Non-pigmented ciliary epithelial cell (primary cell): Measurements from ENCODE around the gene SPATA25.
A peak's percentile ranks its signal among the peaks of the same experiment; 100 is the strongest.
"Not testable (repeated sequence)": the region's sequence is repeated elsewhere in the genome, so short reads cannot be mapped to it uniquely, and the experiment has no call there.

Experiments used
- DNase-seq: peaks from one replicate; pipeline ENCODE4 v3.0.0-alpha.2; 2010; ENCODE audit warnings: low read depth

Gene SPATA25, protein sequence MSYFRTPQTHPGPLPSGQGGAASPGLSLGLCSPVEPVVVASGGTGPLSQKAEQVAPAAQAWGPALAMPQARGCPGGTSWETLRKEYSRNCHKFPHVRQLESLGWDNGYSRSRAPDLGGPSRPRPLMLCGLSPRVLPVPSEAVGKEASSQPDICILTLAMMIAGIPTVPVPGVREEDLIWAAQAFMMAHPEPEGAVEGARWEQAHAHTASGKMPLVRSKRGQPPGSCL

DNA sequence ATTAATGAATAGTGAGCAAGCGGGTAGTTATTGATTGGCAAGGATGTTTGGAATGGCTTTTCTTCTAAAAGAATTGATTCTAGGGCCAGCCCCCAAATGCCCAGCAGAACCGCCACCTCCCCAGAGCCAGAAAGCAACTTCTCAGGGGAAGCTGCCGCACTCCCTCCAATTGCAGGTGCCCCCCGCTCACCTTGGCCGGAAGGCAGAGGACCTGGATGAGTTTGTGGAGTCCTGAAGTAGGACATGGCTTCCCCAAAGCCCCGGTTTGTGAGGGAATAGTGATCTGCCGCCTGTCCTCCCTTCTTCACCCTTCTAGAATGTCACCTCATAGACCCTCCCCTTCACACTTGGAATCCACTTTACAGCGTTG is at the start of gene SPATA25:
Gene SPATA25, minus strand, starts transcription at position 277 of the 370 bp plus-strand sequence. Its CDS starts 32 bp downstream, at position 245.
- DNase-seq: no peak

DNA sequence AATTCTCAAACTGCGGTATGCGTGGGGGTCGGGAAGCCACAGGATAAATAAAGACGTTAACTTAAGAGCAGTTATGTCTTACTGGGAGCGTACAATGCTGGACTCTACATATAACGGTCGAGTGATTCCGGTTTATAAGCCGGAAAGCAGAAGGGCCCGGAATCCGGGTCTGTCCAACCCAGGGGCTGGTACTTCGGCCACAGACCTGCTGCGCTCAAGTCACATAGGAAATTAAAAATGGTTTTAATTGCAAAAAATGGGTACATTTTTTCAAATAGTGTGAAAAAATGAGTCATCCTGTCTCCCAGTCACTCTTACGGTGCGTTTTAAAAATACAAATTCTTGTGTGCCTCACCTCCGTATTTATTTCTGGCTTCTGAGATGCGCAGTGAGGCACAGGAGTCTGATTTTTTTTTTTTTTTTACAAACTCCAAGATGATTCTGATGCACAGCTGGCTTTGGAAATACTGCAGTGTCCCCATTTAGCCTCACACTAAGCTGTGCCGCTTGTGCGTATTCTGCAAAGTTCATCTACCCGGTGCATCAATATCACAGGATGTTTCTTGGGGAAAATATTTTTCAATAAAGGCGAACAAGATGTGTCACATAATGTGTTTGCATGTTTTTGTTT is 48.1 kb upstream of the SPATA25 start:
- DNase-seq: no peak

DNA sequence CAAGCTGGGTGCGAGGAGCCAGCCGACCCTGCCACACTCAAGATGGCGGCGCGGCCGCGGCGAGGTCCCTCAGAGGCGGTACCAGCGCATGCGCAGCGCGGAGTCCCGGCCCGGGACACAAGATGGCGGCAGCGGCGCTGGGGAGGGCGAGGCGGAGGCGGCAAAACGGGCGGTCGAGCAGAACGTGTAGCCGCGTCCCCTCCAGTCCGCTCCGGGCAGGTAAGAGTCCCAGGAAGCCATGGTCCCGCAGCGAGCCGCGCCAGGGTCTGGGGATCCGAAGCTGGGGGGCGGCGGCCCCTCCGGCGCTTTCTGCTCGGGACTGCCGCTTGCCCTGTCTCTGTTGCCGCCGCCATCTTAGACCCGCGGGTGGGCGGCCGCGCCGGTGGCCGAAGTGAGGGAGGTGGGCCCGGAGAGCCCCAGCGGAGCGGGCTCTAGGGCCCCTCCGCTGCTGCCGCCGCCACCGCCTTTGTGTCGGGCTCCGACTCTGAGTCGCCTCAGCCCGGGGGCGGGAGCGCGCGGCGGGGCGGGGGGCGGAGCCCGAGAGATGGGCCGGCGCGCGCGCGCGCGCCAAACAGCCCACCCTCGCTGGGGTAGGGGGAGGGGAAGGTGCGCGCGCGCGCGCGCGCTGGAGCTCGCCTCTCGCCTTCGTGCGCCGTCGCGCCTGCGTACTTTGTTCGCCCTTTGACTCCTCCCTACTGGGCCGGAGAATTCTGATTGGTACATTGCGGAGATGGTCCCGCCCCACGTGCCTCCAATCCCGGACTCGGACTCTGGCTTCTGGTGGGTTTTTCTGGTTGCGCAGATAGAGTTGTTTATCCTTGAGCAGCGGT is 47.4 kb upstream of the SPATA25 start, which contains the start of gene PCIF1:
Gene PCIF1, plus strand, starts transcription at position 98 of the 830 bp plus-strand sequence. CDS start 4,317 bp downstream, outside the sequence.
- peak; percentile 84 for DNase-seq

DNA sequence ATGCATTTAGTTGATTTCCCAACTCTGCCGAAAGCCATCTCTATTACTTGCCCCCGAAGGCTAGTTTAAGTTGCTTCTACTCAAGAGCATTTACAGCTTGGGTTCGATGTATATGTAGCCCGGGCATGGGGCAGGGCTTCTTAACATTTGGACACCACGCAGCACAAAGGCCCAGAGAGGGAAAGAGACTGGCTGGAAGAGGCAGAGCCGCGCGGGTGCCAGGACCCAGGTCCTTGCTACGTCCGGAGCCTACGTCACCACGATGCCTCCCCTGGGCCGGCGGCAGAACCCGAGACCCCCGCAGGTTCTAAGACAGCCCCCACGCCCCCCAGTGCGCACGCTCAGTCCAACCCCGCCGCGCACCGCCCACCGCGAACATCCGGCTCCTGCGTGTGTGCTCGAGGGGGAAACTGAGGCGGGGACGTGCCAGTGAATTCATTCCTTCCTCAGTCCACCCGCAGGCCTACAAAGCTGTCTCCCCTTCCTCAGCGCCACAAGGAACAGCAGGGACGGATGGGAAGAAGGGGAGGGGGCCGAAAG is 46.7 kb upstream of the SPATA25 start:
- DNase-seq: no peak

DNA sequence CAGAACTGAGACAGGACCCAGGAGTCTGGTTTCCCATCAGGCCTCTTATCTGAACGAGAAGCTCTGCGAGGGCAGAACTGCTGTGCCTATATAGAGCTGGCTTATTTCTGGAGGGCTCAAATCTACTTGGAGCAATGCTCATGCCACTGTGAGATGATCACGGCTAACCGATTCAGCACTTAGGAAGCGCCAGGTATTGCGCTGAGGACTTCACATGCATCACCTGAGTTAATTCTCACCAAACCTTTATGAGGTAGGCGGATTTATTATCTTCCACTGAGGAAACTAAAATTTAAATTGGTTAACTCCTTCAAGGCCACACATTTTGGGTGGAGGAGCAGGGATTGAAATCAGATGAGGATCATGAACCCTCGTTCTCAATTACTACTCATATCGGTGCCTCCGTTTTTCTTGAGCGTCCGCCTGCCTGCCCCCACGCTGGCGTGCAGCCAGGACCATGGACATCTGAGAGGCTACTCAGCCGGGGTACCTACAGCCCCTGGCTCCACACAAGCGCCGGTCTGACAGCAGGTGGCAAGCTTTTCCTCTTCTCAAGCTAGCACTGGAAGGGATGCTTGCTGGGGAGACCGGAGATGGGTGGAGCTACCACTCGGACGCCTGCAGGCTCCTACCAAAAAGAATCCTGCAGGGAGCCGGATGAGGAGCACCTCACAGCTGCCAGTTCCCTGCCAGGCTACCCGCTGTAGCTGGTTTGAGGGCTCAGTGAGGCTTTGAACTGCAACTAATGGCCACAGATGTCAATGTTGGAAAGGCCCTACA is 46.0 kb upstream of the SPATA25 start:
- DNase-seq: no peak

DNA sequence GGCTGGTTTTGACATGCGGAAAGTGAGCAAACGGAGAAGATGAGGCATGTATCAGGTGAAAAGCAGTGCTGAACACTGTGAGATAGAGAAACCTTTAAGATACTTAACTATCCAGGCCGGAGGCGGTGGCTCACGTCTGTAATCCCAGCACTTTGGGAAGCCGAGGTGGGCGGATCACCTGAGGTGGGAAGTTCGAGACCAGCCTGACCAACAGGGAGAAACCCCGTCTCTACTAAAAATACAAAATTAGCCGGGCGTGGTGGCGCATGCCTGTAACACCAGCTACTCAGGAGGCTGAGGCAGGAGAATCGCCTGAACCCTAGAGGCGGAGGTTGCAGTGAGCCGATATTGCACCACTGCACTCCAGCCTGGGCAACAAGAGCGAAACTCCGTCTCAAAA is 44.3 kb upstream of the SPATA25 start:
- DNase-seq: not testable (repeated sequence)

DNA sequence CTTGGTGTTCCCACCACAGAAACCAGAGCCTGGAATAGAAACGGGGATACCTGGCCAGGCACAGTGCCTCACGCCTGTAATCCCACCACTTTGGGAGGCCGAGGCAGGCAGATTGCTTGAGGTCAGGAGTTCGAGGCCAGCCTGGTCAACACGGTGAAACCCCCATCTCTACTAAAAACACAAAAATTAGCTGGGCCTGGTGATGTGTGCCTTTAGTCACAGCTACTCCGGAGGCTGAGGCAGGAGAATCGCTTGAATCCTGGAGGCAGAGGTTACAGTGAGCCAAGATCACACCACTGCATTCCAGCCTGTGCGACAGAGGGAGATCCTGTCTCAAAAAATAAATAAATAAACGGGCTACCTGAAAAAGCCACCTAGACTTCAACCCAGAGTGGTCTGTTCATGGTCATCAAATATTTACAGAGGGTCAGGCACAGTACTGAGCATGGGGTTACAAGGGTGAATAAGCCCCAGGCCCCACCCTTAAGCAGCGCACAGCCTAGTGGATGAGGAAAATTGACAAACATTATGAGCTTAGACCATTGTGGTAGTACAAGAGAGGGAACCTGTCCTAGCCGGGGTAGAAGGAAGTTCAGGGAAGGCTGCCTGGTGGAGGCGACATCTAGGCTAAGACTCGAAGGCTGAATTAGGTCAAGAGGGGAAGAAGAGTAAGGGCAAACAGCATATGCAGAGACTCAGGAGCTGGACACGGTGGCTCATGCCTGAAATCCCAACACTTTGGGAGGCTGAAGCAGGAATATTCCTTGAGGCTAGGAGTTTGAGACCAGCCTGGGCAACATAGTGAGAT is 39.9 kb upstream of the SPATA25 start:
- DNase-seq: no peak

DNA sequence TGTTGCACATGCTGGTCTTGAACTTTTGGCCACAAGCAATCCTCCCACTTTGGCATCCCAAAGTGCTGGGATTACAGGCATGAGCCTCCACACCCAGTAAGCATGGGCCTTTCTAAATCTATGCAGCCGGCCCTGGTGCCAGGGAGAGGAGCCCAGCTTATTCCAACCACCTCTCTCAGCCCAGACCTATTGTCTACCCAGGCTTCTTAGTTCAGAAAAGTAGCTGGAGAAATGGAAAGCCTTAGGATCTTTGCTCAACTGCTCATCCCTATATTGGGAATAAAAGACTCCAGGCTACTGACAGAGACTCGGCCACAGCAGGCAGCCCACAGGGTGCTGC is 39.3 kb upstream of the SPATA25 start:
- no peak for DNase-seq

DNA sequence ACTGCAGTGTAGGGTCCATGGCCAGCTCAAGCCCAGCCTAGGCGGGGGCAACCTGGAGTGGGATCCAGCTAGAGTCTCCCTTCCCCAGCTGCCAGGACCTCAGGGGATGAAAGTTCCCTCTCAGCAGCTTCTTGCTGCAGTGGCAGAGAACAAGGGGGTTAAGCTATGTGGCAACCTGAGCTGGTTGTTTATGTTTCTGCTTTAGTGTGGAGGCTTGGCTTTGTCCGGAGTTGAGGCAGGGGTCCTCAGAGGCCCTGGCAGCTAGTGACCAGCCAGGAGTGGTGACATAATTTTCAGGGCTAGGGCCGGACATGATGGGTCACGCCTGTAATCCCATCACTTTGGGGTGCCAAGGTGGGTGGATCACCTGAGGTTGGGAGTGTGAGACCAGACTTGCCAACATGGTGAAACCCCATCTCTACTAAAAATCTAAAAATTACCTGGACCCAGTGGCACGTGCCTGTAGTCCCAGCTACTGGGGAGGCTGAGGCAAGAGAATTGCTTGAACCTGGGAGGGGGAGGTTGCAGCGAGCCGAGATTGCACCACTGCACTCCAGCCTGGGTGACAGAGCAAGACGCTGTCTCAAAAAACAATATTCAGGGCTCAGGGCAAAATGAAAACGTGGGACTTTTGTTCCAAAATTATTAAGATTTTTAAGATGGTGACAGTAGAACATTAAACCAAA is 38.5 kb upstream of the SPATA25 start:
- no peak for DNase-seq

DNA sequence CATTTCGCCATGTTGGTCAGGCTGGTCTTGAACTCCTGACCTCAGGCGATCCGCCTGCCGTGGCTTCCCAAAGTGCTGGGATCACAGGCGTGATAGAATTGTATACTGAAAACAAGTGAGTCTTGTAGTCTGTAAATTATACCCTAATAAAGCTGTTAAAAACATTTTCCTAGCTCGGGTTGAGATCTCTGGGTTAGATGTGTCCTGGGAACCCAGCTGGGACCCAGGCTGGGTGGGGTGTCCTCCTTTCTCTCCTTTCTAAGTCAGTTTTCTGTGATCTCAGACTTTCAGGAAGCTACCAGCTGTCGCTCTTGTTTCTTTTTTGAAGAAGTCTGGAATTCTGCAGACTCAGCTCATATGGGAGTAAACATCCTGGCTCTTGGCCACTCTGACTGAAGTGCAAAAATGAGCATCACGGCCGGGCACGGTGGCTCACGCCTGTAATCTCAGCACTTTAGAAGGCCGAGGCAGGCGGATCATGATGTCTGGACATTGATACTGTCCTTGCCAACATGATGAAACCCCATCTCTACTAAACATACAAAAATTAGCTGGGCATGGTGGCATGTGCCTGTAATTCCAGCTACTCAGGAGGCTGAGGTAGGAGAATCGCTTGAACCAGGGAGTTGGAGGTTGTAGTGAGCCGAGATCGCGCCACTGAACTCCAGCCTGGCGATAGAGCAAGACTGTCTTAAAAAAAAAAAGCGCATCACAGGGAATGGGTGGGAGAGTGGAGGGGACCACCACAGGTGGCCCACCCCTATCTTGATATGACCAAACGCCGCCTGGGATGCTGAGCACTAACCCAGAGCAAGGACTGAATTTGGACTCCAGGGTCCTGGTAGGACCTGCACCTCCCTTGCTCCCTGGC is 37.2 kb upstream of the SPATA25 start:
- no peak for DNase-seq

DNA sequence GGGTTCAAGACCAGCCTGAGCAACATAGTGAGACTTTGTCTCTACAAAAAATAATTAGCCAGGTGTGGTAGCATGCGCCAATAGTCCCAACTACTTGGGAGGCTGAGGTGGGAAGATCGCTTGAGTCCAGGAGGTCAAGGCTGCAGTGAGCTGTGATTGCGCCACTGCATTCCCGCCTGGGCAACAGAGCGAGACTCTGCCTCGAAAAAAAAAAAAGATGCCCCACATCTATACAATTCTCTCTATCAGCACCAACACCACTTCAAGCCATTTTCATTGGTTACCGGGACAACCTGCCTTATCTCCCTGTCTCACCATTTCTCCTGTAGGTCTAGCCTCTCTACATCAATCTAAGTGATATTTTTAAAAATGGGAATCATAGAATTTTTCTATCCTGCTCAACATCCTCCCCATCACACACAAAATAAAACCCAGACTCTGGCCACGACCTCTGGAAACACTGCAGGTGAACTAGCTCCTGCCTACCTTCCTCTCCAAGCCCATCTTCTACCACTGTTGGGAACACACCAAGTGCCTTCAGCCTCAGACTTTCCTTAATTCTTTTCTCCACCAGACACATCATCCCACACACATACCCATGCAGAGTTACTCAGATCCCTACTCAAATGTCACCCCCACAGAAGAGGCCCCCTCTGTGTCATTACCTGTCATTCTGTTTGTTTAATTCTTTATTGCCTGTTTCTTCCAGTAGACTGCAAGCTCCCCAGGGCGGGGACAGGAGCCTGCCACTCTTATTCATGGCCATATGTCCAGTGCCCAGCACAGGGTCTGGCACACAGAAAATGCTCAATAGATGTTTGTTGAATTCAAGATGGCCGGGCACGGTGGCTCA is 34.1 kb upstream of the SPATA25 start:
- DNase-seq: no peak

DNA sequence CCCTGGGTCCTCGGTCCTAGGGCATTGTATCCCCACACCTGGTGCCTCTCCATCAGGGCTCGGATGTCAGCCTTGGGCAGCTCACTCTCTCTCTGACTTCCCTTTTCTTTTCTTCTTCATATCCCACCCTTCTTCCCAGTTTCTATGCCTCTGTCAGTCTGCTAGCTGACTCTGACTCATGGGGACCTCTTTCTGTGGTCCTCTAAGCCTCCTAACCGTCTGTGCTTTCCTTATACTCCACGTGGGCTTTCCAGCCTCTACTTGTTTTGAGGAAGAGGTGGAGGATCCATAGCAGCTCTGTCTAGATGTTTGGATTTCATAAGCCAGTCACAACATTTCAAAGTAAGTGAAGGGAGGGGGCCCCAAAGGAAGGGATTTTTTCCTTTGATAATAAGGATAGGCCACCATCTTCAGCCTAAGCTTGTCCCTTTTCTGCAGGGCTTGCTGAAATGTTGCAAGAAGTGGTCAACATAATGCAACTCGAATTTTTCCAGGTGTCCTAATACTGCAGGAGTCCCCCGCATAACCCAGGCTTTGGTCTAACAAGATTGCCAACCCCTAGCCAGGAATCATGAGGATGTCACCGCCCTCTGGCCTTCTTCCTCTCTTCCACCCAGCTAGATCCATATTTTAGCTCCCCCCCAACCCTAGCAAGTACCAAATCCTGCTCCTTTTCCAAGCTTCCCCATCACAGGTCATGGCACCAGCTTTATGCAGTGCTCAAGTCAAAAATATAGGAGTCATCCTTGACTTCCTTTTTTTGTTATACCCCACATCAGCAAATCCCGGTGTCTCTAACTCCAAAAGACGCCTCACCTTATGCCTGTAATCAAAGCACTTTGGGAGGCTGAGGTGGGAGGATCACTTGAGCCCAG is 33.3 kb upstream of the SPATA25 start:
- no peak for DNase-seq

DNA sequence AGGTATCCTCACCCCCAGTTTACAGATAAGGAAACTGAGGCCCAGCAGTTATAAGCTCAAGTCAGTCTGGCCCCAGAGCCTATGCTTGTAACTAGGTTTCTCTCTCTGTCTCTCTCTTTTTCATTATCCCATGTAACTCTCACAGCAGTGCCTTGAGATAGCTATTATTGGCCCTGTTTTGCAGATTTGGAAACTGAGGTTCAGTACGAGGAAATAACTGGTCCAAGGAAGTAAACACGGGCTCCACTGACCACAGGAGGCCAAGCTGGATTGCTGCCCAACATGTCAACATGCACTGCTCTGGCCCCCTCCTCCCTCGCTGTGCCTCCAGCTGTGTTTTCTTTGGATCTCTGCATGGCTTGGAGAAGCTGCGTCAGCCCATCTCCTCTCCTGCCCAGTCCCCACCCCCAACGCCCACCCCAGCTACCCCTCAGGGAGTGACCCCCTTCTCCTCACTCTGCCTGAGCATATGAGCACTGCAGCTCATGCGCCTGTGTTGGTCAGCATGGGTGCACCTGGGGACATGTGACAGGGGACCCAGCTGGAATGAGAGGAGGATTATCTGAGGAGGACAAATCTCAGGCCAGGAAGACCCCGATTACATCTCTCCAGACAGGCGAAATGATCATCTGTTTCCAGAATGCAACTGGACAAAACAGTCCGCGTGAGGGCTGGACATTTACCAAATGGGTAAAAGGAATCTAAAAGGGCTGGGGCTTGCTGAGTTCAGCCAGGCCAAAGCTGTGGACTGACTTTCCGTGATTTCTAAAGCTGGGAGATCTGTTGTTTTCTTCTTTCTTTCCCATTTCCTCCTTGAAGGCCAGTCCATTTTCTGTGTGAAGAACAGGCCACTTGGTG is 32.3 kb upstream of the SPATA25 start:
- no peak for DNase-seq

DNA sequence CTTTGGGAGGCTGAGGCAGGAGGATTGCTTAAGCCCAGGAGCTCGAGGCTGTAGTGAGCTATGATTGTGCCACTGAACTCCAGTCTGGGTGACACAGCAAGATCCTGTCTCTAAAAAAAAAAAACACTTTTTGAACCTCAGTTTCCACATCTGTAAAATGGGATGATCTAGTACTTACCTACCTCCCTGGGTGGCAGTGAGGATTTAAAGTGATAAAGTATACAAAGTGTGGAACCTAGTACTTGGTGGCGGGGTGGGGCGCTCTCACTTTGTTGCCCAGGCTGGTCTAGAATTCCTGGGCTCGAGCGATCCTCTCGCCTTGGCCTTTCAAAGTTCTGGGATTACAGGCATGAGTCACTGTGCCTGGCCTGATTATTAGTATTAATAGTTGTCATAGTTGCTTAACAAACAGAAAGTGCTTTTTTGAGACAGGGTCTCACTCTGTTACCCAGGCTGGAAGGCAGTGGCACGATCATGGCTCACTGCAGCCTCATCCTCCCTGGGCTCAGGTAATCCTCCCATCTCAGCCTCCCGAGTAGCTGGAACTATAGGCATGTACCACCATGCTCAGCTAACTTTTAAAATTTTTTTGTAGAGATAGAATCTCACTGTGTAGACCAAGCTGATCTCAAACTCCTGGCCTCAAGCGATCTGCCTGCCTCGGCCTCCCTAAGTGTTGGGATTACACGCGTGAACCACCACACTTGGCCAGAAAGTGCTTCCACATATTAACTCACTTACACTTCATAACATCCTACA is 31.5 kb upstream of the SPATA25 start:
- DNase-seq: no peak

DNA sequence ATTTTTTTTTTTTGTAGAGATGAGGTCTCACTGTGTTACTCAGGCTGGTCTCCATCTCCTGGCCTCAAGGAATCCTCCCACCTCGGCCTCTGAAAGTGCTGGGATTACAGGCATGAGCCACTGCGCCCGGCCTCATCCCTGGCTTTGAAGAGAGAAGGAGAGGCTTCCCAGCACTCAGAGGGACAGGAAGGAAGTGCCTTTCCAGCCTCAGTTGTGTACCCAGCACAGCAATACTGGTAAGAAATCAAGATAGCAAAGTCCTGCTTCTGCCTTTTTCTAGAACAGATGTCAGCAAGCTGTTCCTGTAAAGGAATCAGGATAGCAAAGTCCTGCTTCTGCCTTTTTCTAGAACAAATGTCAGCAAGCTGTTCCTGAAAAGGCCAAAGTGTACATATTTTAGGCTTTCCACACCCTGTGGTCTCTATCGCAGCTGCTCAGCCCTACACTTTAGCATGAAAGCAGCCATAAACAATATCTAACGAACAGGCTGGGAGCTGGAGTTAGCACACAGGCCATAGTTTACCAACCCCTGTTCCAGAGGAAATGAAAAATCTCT is 30.8 kb upstream of the SPATA25 start:
- no peak for DNase-seq

DNA sequence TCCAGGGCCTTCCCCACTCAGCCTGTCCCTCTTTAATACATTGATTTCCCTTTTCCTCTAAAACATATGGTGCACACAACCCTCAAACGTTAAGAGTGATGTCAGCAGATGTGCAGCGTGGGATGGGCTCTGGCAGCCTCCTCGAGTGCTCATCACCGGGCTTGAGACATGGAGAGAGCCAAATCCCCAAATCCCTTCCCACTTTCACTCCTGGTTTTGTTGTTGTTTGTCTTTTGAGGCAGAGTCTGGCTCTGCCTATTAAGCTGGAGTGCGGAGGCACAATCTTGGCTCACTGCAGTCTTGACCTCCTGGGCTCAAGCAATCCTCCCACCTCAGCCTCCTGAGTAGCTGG is 30.3 kb upstream of the SPATA25 start:
- no peak for DNase-seq
